Measurements from ENCODE around the gene SFT2D3. TPM values are rescaled to one million over a fixed set of nuclear protein-coding genes. Genes with fewer than 3 reads are reported as not detected.

The SFT2D3 gene
- total RNA-seq, 1 experiment from 2014 or later: 3.1 TPM

DNA sequence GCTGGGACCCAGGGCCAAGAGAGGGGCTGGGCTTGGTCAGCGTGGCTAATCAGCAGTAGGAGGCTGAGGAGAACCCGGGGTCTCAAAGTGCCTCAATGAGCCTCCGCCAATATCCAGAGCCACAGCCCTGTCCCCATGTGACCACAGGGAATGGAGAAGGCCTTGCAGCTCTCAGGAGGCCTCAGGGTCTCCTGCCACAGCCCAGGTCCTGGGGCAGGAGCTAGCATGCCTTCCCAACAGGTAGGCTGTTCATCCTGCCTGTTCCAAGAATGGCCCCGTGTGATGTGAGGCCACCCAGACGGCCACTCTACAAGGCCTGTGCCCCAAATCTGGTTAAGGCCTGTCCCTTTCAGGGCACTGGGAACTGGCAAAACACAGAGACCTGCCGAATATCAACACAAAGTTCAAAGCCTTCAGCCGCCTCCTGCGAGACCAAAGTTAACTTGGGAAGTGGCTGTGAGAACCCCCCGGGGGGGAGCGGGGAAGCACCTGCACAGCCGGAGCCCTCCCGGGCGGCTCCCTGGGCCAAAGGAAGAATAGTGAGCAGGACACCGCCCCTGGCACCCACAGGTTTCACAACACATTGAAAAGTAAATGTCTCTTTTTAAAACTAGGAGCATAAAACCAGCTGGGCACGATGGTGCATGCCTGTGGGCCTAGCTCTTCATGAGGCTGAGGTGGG is 21.5 kb upstream of the SFT2D3 start:
- no peak for ATAC-seq
- Histone ChIP-seq H3K4me1 (ENCODE audit: control insufficient read depth in 1 of 2, insufficient read depth in 2 of 2, low read length in 2 of 2) (peaks cover 0 to 8% of the 10 kb centered on the region in 2 experiments; a peak in 2 of 4 replicates), H4K20me1 (ENCODE audit: insufficient read depth) (no peaks in the 10 kb centered on the region), H3K27me3 (ENCODE audit: insufficient read depth, low read length) (peaks cover 7% of the 10 kb centered on the region; the same call in 1 of the 2 replicates), H3K27ac (ENCODE audit: low read depth, low read length) (no peak overlapping the region), H3K9me3 (ENCODE audit: control insufficient read depth in 1 of 2, insufficient read depth in 1 of 2, low read depth in 1 of 2, low read length in 2 of 2) (no peaks in the 10 kb centered on the region), H3K36me3 (ENCODE audit: control insufficient read depth in 1 of 2, insufficient read depth in 2 of 2, low read length in 2 of 2) (no peaks in the 10 kb centered on the region), H3K4me2 (ENCODE audit: low read length) (no peak overlapping the region), H3K9me2 (ENCODE audit: insufficient read depth) (no peaks in the 10 kb centered on the region), H3K4me3 (replicated peaks in 1 of 2; ENCODE audit: low read depth in 1 of 2, low read length in 2 of 2) (no peak overlapping the region), H3K9ac (ENCODE audit: low read length) (no peak overlapping the region), H2AFZ (ENCODE audit: low read depth, low read length, poor library complexity, severe bottlenecking) (no peak overlapping the region), H3K79me2 (ENCODE audit: insufficient read depth, low read length) (no peaks in the 10 kb centered on the region)
- TF ChIP-seq EGR1 (IDR thresholded peaks at IDR 0.05; ENCODE audit: low read depth): no peak
- TF ChIP-seq, protein P1, sequence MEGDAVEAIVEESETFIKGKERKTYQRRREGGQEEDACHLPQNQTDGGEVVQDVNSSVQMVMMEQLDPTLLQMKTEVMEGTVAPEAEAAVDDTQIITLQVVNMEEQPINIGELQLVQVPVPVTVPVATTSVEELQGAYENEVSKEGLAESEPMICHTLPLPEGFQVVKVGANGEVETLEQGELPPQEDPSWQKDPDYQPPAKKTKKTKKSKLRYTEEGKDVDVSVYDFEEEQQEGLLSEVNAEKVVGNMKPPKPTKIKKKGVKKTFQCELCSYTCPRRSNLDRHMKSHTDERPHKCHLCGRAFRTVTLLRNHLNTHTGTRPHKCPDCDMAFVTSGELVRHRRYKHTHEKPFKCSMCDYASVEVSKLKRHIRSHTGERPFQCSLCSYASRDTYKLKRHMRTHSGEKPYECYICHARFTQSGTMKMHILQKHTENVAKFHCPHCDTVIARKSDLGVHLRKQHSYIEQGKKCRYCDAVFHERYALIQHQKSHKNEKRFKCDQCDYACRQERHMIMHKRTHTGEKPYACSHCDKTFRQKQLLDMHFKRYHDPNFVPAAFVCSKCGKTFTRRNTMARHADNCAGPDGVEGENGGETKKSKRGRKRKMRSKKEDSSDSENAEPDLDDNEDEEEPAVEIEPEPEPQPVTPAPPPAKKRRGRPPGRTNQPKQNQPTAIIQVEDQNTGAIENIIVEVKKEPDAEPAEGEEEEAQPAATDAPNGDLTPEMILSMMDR (IDR thresholded peaks at IDR 0.05 in 2 of 3, conservative IDR thresholded peaks at IDR 0.05 in 1 of 3; ENCODE audit: borderline replicate concordance in 1 of 3, insufficient read depth in 1 of 3, low read depth in 2 of 3, low read length in 2 of 3): no peak
- no peak for TF ChIP-seq EZH2phosphoT487 (IDR thresholded peaks at IDR 0.05; ENCODE audit: borderline replicate concordance)
- TF ChIP-seq YY1 (IDR thresholded peaks at IDR 0.05; ENCODE audit: extremely low read depth, insufficient replicate concordance, low read depth, low read length): no peak
- TF ChIP-seq POLR2A (IDR thresholded peaks at IDR 0.05; ENCODE audit: borderline replicate concordance, extremely low read depth, insufficient read depth, insufficient read length): no peak
- TF ChIP-seq, protein P2, sequence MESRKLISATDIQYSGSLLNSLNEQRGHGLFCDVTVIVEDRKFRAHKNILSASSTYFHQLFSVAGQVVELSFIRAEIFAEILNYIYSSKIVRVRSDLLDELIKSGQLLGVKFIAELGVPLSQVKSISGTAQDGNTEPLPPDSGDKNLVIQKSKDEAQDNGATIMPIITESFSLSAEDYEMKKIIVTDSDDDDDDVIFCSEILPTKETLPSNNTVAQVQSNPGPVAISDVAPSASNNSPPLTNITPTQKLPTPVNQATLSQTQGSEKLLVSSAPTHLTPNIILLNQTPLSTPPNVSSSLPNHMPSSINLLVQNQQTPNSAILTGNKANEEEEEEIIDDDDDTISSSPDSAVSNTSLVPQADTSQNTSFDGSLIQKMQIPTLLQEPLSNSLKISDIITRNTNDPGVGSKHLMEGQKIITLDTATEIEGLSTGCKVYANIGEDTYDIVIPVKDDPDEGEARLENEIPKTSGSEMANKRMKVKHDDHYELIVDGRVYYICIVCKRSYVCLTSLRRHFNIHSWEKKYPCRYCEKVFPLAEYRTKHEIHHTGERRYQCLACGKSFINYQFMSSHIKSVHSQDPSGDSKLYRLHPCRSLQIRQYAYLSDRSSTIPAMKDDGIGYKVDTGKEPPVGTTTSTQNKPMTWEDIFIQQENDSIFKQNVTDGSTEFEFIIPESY (IDR thresholded peaks at IDR 0.05; ENCODE audit: extremely low read depth, insufficient replicate concordance, low read length): no peak
- TF ChIP-seq CEBPB (IDR thresholded peaks at IDR 0.05; ENCODE audit: low read depth): no peak
- no peak for TF ChIP-seq ELF1 (IDR thresholded peaks at IDR 0.05; ENCODE audit: borderline replicate concordance, low read depth)
- TF ChIP-seq, protein P3, sequence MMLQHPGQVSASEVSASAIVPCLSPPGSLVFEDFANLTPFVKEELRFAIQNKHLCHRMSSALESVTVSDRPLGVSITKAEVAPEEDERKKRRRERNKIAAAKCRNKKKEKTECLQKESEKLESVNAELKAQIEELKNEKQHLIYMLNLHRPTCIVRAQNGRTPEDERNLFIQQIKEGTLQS (IDR thresholded peaks at IDR 0.05): no peak
- TF ChIP-seq SP1 (IDR thresholded peaks at IDR 0.05; ENCODE audit: low read depth): no peak
- no peak for TF ChIP-seq FOSL1 (IDR thresholded peaks at IDR 0.05; ENCODE audit: low read depth)
- no peak for TF ChIP-seq SRF (IDR thresholded peaks at IDR 0.05; ENCODE audit: low read depth)
- no peak for TF ChIP-seq ZNF274 (IDR thresholded peaks at IDR 0.05; ENCODE audit: low read depth, low read length)
- no peak for TF ChIP-seq EZH2 (IDR thresholded peaks at IDR 0.05)
- intact Hi-C loops (cut with micrococcal nuclease): loop anchor here (10.0 kb wide), 1 partner anchor 485 kb away; no protein-coding TSS in a partner anchor
- POLR2A ChIA-PET: no interaction called here
- RAD21 ChIA-PET (ENCODE audit: low non-redundant PET in 1 of 2, low total read pairs in 2 of 2, uncharacterized antibody in 2 of 2, unreplicated experiment in 2 of 2): no interaction called here
- DNase-seq (ENCODE audit: low read depth, low spot score): no peak
- CTCF ChIA-PET: no interaction called here
- no TSS peak for BruUV-seq (replicated peaks)

Data from HCT116 (cell line).